HepG2 (cell line): ENCODE data around the gene SLC27A2. TPM values are rescaled to one million over a fixed set of nuclear protein-coding genes. Genes with fewer than 3 reads are reported as not detected.

ENCODE experiments used
- ATAC-seq: fragments of 200-7000 bp; cut with Tn5 transposase; 3 replicates; pipeline ENCODE4 v1.9.1; 2020; ENCODE audit warnings: mild to moderate bottlenecking, moderate library complexity
- BruUV-seq: library from RNA; stranded (reverse); fragments of 400-500 nt; replicated peaks from 2 replicates; lab custom pipeline; 2021; lab: Mats Ljungman, UMichigan
- CTCF ChIA-PET: fragments of 300-600 bp; formaldehyde crosslinking; extraction: SDS; loops from one replicate; lab custom pipeline; 2021; ENCODE audit warnings: low total read pairs, inconsistent platforms, low intra/inter-chr PET ratio; lab: Yijun Ruan, JAX
- POLR2A ChIA-PET: fragments of 350-600 bp; sonication (Branson Sonifier 250); formaldehyde crosslinking; loops from one replicate; lab custom pipeline; 2020; ENCODE audit warnings: antibody characterized with exemption, inconsistent platforms; lab: Yijun Ruan, JAX
- DNase-seq: peaks from one replicate; pipeline ENCODE4 v3.0.0-alpha.2; 2015; ENCODE audit warnings: low spot score
- FAIRE-seq: peaks from 3 replicates; lab custom pipeline; 2011; peaks lifted over from hg19 to GRCh38; lab: Jason Lieb, UNC
- H2AFZ ChIP-seq: one replicate; pipeline ENCODE4 v1.6.1; 2011; ENCODE audit warnings: low read length, inconsistent platforms
- H3K27ac ChIP-seq: fragments of 300-600 bp; 3 replicates; pipeline ENCODE4 v1.8.0; 2011; ENCODE audit warnings: mixed run types, mild to moderate bottlenecking, mixed read lengths, low read length, inconsistent platforms; ENCODE audit not compliant: insufficient read depth; ENCODE audit errors: extremely low read length
- H3K27me3 ChIP-seq, 2 experiments: fragments of 200-600 bp in 1 of 2; 2 replicates in 1 of 2; 3 replicates in 1 of 2; pipeline versions ENCODE4 v1.6.0 to v1.8.0; 2011; ENCODE audit warnings: low read length in 2 of 2, mild to moderate bottlenecking in 2 of 2, moderate library complexity in 2 of 2, inconsistent platforms in 1 of 2; ENCODE audit not compliant: insufficient read depth in 2 of 2, control insufficient read depth in 1 of 2
- H3K36me3 ChIP-seq, 2 experiments: fragments of 200-600 bp in 1 of 2; replicated peaks in 1 of 2; 2 replicates in 1 of 2; 3 replicates in 1 of 2; pipeline versions ENCODE4 v1.5.1 to v1.8.0; 2011; ENCODE audit warnings: low read length in 2 of 2, inconsistent platforms in 1 of 2; ENCODE audit not compliant: insufficient read depth in 2 of 2, control insufficient read depth in 1 of 2
- H3K4me1 ChIP-seq: 2 replicates; pipeline ENCODE4 v1.5.1; 2012; ENCODE audit warnings: low read length, inconsistent platforms; ENCODE audit not compliant: insufficient read depth
- H3K4me2 ChIP-seq: 2 replicates; pipeline ENCODE4 v1.6.0; 2011; ENCODE audit warnings: low read depth, low read length, inconsistent platforms
- H3K4me3 ChIP-seq, 3 experiments: fragments of 200-600 bp in 1 of 3; sonication (generic), shearing (Covaris generic) in 1 of 3; replicated peaks in 1 of 3; 2 replicates each; pipeline ENCODE4 v1.5.1; 2011 to 2016; ENCODE audit warnings: low read length in 3 of 3, inconsistent platforms in 2 of 3, low read depth in 2 of 3, mild to moderate bottlenecking in 2 of 3, control low read depth in 1 of 3, mixed read lengths in 1 of 3; ENCODE audit not compliant: insufficient read depth in 1 of 3
- H3K79me2 ChIP-seq: one replicate; pipeline ENCODE4 v1.6.1; 2011; ENCODE audit warnings: low read length, inconsistent platforms; ENCODE audit not compliant: insufficient read depth
- H3K9ac ChIP-seq: 2 replicates; pipeline ENCODE4 v1.6.0; 2011; ENCODE audit warnings: mild to moderate bottlenecking, low read depth, low read length, inconsistent platforms; ENCODE audit not compliant: insufficient read depth
- H3K9me3 ChIP-seq: 2 replicates; pipeline ENCODE4 v1.5.1; 2012; ENCODE audit warnings: mild to moderate bottlenecking, low read length
- H4K20me1 ChIP-seq: 2 replicates; pipeline ENCODE4 v1.6.0; 2011; ENCODE audit warnings: inconsistent platforms, mild to moderate bottlenecking, low read length, moderate library complexity; ENCODE audit not compliant: insufficient read depth
- AHR ChIP-seq: IDR thresholded peaks from 2 replicates; pipeline ENCODE4 v1.6.1; 2018; ENCODE audit warnings: missing genetic modification reagents, missing compliant biosample characterization
- NFATC3 ChIP-seq: sonication (generic); formaldehyde crosslinking; IDR thresholded peaks from 2 replicates; pipeline ENCODE4 v1.5.1; 2020; ENCODE audit warnings: mild to moderate bottlenecking, missing genetic modification reagents
- NFE2L2 ChIP-seq: fragments of 150-350 bp; IDR thresholded peaks from 2 replicates; pipeline ENCODE4 v1.6.1; 2014; ENCODE audit warnings: low read length
- PBX2 ChIP-seq: IDR thresholded peaks from 2 replicates; pipeline ENCODE4 v1.6.1; 2016; ENCODE audit warnings: control low read depth
- PCBP2 ChIP-seq: fragments of 200-400 bp; formaldehyde crosslinking; optimal IDR thresholded peaks from 2 replicates; pipeline ENCODE3; 2018; ENCODE audit warnings: low read length, low read depth; ENCODE audit not compliant: poor library complexity, severe bottlenecking
- SP4 ChIP-seq: sonication (generic); formaldehyde crosslinking; IDR thresholded peaks from 2 replicates; pipeline ENCODE4 v1.8.1; 2023; ENCODE audit warnings: mild to moderate bottlenecking, missing genetic modification reagents
- ZBTB14 ChIP-seq: sonication (generic); formaldehyde crosslinking; IDR thresholded peaks from 2 replicates; pipeline ENCODE4 v1.4.0; 2020; ENCODE audit warnings: missing genetic modification reagents
- ZMYM3 ChIP-seq: sonication (generic); formaldehyde crosslinking; IDR thresholded peaks from 2 replicates; pipeline ENCODE4 v1.5.1; 2020; ENCODE audit warnings: mild to moderate bottlenecking, missing genetic modification reagents
- ZNF33A ChIP-seq: sonication (generic); formaldehyde crosslinking; IDR thresholded peaks from 2 replicates; pipeline ENCODE4 v1.5.1; 2020; ENCODE audit warnings: missing genetic modification reagents, mild to moderate bottlenecking, moderate library complexity, borderline replicate concordance
- ZNF350 ChIP-seq: sonication (generic); formaldehyde crosslinking; IDR thresholded peaks from 2 replicates; pipeline ENCODE4 v1.4.0; 2020; ENCODE audit warnings: mild to moderate bottlenecking, low read depth, missing genetic modification reagents, borderline replicate concordance
- ZNF354B ChIP-seq: sonication (generic); formaldehyde crosslinking; IDR thresholded peaks from 2 replicates; pipeline ENCODE4 v1.8.0; 2022; ENCODE audit warnings: mild to moderate bottlenecking, missing genetic modification reagents
- ZNF678 ChIP-seq: sonication (generic); formaldehyde crosslinking; IDR thresholded peaks from 2 replicates; pipeline ENCODE4 v1.4.0; 2020; ENCODE audit warnings: mild to moderate bottlenecking, missing genetic modification reagents
- ZSCAN5A ChIP-seq: sonication (generic); formaldehyde crosslinking; IDR thresholded peaks from 2 replicates; pipeline ENCODE4 v1.8.0; 2022; ENCODE audit warnings: mild to moderate bottlenecking, missing genetic modification reagents, borderline replicate concordance
- whole genome bisulfite sequencing: methylation state at CpG from one replicate; pipeline ENCODE4 v1.1.6; 2017; ENCODE audit warnings: low lambda C conversion rate; 5-methylcytosine and 5-hydroxymethylcytosine counted together
- in situ Hi-C: cut with HindIII; loops from 2 replicates; pipeline ENCODE4 v1.10.0; 2017; ENCODE audit warnings: low pct_unique_long_range_greater_than_20kb; ENCODE audit not compliant: extremely low pct_ligation_motif_present
- intact Hi-C: fragments of 100-400 bp; cut with micrococcal nuclease; formaldehyde crosslinking; loops from one replicate; pipeline ENCODE4 v1.10.0; 2022; ENCODE audit not compliant: unreplicated experiment
- polyA plus RNA-seq, 8 experiments: library from polyadenylated mRNA; depleted of rRNA in 3 of 8; stranded (reverse) in 7 of 8; unstranded in 1 of 8; fragments of >200 nt; fragmentation: Illumina TruSeq in 4 of 8; extraction: Trizol in 4 of 8; gene quantifications; 2 replicates each; pipeline versions ENCODE4 v1.2.1 to v1.2.3, GENCODE V29; 2011 to 2016; ENCODE audit warnings: low read depth in 4 of 8, missing spikeins in 1 of 8, mixed read lengths in 1 of 8; ENCODE audit not compliant: insufficient read depth in 1 of 8
- total RNA-seq, 5 experiments: library from RNA; depleted of rRNA; stranded (reverse); fragments of >200 nt; fragmentation: Illumina TruSeq; extraction: Trizol; gene quantifications; 2 replicates each; pipeline ENCODE4 v1.2.3, GENCODE V29; 2016; ENCODE audit warnings: low read depth in 1 of 5

Gene SLC27A2
- total and polyA plus RNA-seq, 2 of the 13 experiments (the other 11 are each of a cell fraction or from before 2014, with no cell fraction given) = 14.6 to 23.4 TPM

- ChIA-PET POLR2A (no interaction called here), CTCF (no interaction called here)
- Histone ChIP-seq H3K4me2 (peak overlapping the region; percentile 29; the same call in 1 of the 2 replicates), H3K27ac (peak overlapping the region; percentile 37), H4K20me1 (no peaks in the 10 kb centered on the region), H3K27me3 (no peaks in the 10 kb centered on the region), H2AFZ (no peak overlapping the region), H3K9me3 (no peaks in the 10 kb centered on the region), H3K36me3 (no peaks in the 10 kb centered on the region; a peak in 2 of 5 replicates), H3K4me1 (peaks cover 76% of the 10 kb centered on the region), H3K4me3 (no peak overlapping the region), H3K79me2 (no peaks in the 10 kb centered on the region), H3K9ac (no peak overlapping the region)
- FAIRE-seq (no peak), ATAC-seq (peak; percentile 19; the same call in 1 of the 3 replicates), DNase-seq (no peak)
- in situ Hi-C loops = loop anchor here (25.0 kb wide), 1 partner anchor 722 kb away; the partner anchor contains the start of gene AP4E1
- intact Hi-C loops = no loop called here
- TF ChIP-seq PCBP2 = no peak
- no peak for TF ChIP-seq NFATC3 (CRISPR knock-in tag)
- no peak for TF ChIP-seq AHR (CRISPR knock-in tag)
- no peak for TF ChIP-seq ZNF678 (CRISPR knock-in tag)
- TF ChIP-seq ZNF33A (CRISPR knock-in tag) = no peak
- no TSS peak for BruUV-seq
- 32% methylated on average over 1 of the region's 1 CpG for WGBS
Observed at GRCh38 chr15:50190723-50191122, 8.7 kb downstream of the SLC27A2 start.

GRCh38 chr15:50192164-50192563 lies 10.2 kb downstream of the SLC27A2 start:
- Histone ChIP-seq H3K4me1 (peaks cover 61% of the 10 kb centered on the region), H3K9ac (no peak overlapping the region), H3K79me2 (no peaks in the 10 kb centered on the region), H3K36me3 (no peaks in the 10 kb centered on the region; a peak in 2 of 5 replicates), H4K20me1 (no peaks in the 10 kb centered on the region), H3K4me3 (no peak overlapping the region), H3K9me3 (no peaks in the 10 kb centered on the region), H3K27me3 (no peaks in the 10 kb centered on the region), H2AFZ (no peak overlapping the region), H3K4me2 (no peak overlapping the region), H3K27ac (no peak overlapping the region)
- WGBS = 100% methylated on average over 1 of the region's 1 CpG
- ChIA-PET CTCF (no interaction called here), POLR2A (no interaction called here)
- FAIRE-seq = no peak
- BruUV-seq = no TSS peak
- no peak for DNase-seq
- TF ChIP-seq SP4 (no peak), NFE2L2 (peak; percentile 51), ZNF350 (CRISPR knock-in tag) (no peak), ZBTB14 (CRISPR knock-in tag) (no peak), ZMYM3 (no peak), ZNF354B (no peak), PBX2 (CRISPR knock-in tag) (no peak), ZSCAN5A (no peak)
- in situ Hi-C loops = loop anchor here (25.0 kb wide), 1 partner anchor 720 kb away; the partner anchor contains the start of gene AP4E1
- no peak for ATAC-seq
- intact Hi-C loops = no loop called here
